GM10266 (cell line): ENCODE data around the gene ADGRV1.

ENCODE experiments used
- DNase-seq: peaks from one replicate; pipeline ENCODE4 v3.0.0; 2012; ENCODE audit errors: extremely low spot score
- CTCF ChIP-seq: IDR thresholded peaks from 2 replicates; pipeline ENCODE4 v1.5.1; 2012; ENCODE audit warnings: mild to moderate bottlenecking, low read depth; ENCODE audit not compliant: control insufficient read depth, insufficient read depth; ENCODE audit errors: missing control alignments

Gene ADGRV1

GRCh38 chr5:90876366-90876765, 317.8 kb downstream of the ADGRV1 start:
- DNase-seq, result no peak
- TF ChIP-seq CTCF, result no peak

DNA sequence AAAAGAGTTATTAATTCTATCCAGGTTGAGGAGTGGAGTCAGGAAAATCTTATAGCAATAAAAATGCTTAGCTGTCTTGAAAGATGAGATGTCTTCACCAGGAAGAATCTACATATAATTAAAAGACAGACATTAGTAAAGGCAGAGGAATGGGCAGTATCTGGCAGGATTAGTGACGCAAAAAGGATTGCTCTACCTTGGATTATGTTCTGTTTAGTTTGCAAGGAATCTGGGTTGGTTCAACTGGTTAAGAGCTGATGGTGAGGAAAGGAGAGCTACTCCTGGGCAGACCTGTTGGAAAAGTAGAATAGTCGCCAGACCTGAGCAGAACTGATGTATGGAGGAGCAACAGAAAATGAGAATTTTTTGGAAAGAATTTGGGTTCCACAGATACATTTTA, 318.5 kb downstream of the ADGRV1 start:
- no peak for DNase-seq
- no peak for TF ChIP-seq CTCF

DNA sequence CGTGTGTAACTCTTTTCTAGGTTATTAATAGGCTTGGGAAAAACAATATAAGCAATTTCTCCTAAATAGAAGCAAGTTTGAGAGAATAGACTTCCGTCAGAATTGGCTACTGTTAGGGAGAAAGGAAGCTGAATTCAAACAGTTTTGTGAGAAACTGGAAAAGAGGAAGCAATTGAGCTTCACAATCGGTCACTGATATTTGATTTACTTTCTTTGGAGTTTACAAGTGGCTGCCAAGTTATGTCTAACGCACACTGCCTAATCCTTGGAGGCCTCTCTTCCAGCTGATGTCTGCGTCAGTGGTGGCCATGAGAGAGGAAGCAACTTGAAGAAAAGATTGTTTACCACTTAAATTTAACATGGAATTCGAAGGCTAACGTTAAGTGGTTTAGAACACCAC, 319.5 kb downstream of the ADGRV1 start:
- DNase-seq, result no peak
- TF ChIP-seq CTCF, result no peak

GRCh38 chr5:90878549-90879196, 320.1 kb downstream of the ADGRV1 start:
- TF ChIP-seq CTCF, result no peak
- no peak for DNase-seq

- no peak for TF ChIP-seq CTCF
- DNase-seq, result no peak
Observed at GRCh38 chr5:90881626-90882150, 323.1 kb downstream of the ADGRV1 start.

- DNase-seq, result no peak
- no peak for TF ChIP-seq CTCF
Observed at GRCh38 chr5:90882448-90882847, 323.9 kb downstream of the ADGRV1 start.

DNA sequence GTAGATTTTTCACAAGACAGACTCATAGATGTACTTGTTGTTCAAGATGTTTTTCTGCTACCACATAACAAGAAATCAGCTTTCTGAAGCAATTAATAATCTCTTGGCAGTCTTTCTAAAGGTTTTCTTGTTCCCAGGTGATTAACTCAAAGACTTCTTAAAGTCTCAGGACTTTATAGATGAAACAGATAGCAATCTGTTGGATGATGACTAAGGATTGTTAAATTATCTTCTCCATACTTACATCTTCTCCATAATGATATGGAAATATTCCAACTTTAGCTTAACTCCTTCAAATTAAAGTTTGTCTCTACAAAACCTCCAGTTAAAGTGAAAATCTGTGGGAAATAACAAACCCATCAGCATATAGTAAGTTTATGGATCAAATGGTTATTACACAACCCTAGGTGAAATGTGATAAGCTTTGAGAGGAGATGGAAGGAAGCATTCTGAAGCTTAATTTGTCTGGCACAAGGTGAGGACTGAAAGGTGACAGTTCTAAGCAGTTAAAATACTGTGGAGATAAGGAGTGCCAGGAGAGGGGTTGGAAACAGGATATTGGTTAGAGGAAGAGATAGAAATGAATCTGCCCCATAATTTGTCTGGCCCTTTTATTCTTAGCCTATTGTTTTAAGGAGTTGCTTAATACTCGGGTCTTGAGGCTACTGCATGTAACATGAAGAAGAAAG, 326.7 kb downstream of the ADGRV1 start:
- DNase-seq, result no peak
- TF ChIP-seq CTCF, result no peak
